ENCODE results near the gene PLCH1.

Gene PLCH1

DNA sequence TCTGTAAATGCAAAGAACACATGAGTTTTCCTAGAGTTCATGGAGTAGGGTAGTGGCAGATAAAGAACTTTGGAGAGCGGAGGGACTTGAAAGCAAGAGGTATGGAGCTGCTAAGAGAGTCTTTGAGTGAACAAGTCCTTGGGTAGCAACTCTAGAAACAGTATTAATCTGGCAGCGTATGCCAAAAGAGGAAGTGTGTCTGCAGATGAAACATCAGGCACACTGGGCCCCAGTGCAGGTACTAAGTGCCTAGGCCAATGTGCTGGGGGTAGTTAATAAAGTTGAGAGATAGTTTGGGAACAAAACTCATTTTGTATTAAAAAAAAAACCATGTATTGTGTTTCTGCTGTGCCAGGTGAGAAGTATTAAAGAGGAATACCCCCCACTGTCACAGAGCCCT is 228.4 kb downstream of the PLCH1 start:
- TF ChIP-seq TAF1 (IDR thresholded peaks at IDR 0.05; ENCODE audit: borderline replicate concordance, insufficient read depth, low read length) (no peak), SIN3A (IDR thresholded peaks at IDR 0.05; ENCODE audit: borderline replicate concordance, insufficient read depth, low read length) (no peak), FOXP2 (optimal IDR thresholded peaks at IDR 0.05; ENCODE audit: borderline replicate concordance, extremely low read depth, extremely low read length, insufficient read depth) (no peak), POLR2AphosphoS5 (IDR thresholded peaks at IDR 0.05; ENCODE audit: low read depth, low read length) (no peak)
- TF ChIP-seq, protein P1, sequence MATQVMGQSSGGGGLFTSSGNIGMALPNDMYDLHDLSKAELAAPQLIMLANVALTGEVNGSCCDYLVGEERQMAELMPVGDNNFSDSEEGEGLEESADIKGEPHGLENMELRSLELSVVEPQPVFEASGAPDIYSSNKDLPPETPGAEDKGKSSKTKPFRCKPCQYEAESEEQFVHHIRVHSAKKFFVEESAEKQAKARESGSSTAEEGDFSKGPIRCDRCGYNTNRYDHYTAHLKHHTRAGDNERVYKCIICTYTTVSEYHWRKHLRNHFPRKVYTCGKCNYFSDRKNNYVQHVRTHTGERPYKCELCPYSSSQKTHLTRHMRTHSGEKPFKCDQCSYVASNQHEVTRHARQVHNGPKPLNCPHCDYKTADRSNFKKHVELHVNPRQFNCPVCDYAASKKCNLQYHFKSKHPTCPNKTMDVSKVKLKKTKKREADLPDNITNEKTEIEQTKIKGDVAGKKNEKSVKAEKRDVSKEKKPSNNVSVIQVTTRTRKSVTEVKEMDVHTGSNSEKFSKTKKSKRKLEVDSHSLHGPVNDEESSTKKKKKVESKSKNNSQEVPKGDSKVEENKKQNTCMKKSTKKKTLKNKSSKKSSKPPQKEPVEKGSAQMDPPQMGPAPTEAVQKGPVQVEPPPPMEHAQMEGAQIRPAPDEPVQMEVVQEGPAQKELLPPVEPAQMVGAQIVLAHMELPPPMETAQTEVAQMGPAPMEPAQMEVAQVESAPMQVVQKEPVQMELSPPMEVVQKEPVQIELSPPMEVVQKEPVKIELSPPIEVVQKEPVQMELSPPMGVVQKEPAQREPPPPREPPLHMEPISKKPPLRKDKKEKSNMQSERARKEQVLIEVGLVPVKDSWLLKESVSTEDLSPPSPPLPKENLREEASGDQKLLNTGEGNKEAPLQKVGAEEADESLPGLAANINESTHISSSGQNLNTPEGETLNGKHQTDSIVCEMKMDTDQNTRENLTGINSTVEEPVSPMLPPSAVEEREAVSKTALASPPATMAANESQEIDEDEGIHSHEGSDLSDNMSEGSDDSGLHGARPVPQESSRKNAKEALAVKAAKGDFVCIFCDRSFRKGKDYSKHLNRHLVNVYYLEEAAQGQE (IDR thresholded peaks at IDR 0.05; ENCODE audit: insufficient read depth in 1 of 2, low read depth in 2 of 2, low read length in 2 of 2) = no peak

DNA sequence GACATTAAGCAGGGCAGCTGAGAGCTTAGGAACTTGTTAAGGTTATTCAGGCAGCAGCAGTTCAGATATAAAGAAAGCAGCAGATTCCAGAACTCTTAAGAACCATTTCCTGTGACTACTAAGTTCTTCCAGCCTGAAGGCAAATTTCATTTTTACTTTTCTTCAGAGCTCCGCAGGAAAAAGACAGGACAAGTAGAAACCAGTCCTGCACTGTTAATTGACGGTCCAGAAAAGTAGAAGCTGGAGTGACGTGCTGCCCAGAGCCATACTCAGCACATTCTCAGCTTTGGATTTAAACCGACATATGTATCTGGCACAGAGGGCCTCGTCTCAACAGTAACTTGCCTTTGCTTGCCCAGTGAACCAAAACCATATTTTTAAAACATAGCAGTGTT is 232.0 kb downstream of the PLCH1 start:
- TF ChIP-seq FOXP2 (optimal IDR thresholded peaks at IDR 0.05; ENCODE audit: borderline replicate concordance, extremely low read depth, extremely low read length, insufficient read depth) = no peak

DNA sequence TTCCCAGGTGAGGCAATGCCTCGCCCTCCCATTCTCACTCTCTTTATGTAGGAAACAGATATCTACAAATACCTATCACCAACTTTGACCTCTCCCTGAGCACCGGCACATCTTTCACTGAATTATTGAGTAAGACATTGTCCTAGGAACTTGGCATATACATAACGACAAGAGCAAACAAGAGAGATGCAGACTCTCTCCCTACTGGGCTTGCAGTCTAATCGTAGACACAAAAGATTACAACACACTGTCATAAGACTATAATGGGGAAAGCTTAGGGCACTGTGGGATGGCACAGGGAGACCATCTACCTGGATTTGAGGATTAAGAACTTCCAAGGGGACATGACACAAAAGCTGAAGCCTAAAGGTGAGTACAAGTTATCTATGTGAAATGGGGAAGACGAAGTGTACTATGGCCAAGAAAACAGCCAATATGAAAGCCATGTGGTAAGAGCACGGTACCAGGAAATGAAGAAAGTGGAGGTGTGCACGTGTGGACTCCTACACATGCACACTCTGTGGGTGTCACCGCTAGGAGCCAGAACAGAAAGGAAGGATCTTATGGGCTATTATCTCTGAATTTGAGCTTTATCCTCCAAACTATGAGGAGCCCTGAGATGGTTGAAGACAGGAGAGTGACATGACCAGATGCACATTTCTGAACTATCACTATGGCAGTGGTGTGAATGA is 232.6 kb downstream of the PLCH1 start:
- TF ChIP-seq, protein P1 (IDR thresholded peaks at IDR 0.05; ENCODE audit: insufficient read depth in 1 of 2, low read depth in 2 of 2, low read length in 2 of 2) = no peak
- TF ChIP-seq FOXP2 (optimal IDR thresholded peaks at IDR 0.05; ENCODE audit: borderline replicate concordance, extremely low read depth, extremely low read length, insufficient read depth) (no peak), TAF1 (IDR thresholded peaks at IDR 0.05; ENCODE audit: borderline replicate concordance, insufficient read depth, low read length) (no peak), SIN3A (IDR thresholded peaks at IDR 0.05; ENCODE audit: borderline replicate concordance, insufficient read depth, low read length) (no peak), POLR2AphosphoS5 (IDR thresholded peaks at IDR 0.05; ENCODE audit: low read depth, low read length) (no peak)

DNA sequence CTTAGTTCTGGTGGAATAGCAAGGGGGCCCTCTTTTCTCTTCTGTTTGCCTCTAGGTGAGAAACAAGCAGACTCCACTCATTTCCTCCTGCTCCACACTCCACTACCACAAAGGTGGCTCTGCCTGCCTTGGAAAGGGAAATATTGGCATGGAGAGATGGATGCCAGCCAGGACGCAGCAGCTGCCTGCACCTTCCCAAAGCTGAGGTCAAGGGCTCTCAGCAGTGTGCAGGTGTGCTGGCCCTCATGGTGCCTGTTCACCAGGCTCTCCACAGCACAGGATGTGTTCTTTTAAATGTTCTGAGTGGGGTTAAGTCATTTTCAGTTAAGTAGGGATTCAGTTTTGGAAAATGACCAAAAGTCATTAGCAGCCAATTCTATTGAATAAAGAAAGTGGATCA is 240.2 kb downstream of the PLCH1 start:
- TF ChIP-seq POLR2AphosphoS5 (IDR thresholded peaks at IDR 0.05; ENCODE audit: low read depth, low read length) (no peak), TAF1 (IDR thresholded peaks at IDR 0.05; ENCODE audit: borderline replicate concordance, insufficient read depth, low read length) (no peak), SIN3A (IDR thresholded peaks at IDR 0.05; ENCODE audit: borderline replicate concordance, insufficient read depth, low read length) (no peak), FOXP2 (optimal IDR thresholded peaks at IDR 0.05; ENCODE audit: borderline replicate concordance, extremely low read depth, extremely low read length, insufficient read depth) (no peak)
- TF ChIP-seq, protein P1 (IDR thresholded peaks at IDR 0.05; ENCODE audit: insufficient read depth in 1 of 2, low read depth in 2 of 2, low read length in 2 of 2) = no peak

DNA sequence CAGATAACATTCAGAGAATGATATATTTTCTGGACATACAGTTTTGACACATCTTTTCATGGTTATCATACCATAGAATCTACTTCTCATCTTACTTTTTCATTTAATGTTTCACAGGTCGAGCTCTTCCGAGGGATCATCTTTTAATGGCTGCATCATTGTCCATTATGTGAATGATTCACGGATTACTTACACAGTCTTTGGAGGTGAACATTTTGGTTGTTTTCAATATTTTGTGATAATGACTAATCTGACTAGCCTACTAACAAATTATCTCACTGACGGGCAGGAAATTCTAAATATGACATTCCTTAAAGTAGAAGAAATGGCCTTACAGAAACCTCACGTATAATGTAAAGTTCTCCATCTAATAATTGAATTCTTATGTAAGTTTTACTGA is 242.2 kb downstream of the PLCH1 start:
- TF ChIP-seq TAF1 (IDR thresholded peaks at IDR 0.05; ENCODE audit: borderline replicate concordance, insufficient read depth, low read length) (no peak), SIN3A (IDR thresholded peaks at IDR 0.05; ENCODE audit: borderline replicate concordance, insufficient read depth, low read length) (no peak), FOXP2 (optimal IDR thresholded peaks at IDR 0.05; ENCODE audit: borderline replicate concordance, extremely low read depth, extremely low read length, insufficient read depth) (no peak), POLR2AphosphoS5 (IDR thresholded peaks at IDR 0.05; ENCODE audit: low read depth, low read length) (no peak)
- TF ChIP-seq, protein P1 (IDR thresholded peaks at IDR 0.05; ENCODE audit: insufficient read depth in 1 of 2, low read depth in 2 of 2, low read length in 2 of 2) = no peak
